GM18526 (cell line): ENCODE measurements around the gene NDUFA5.

Experiments
- POLR2A ChIP-seq: IDR thresholded peaks from 3 replicates; pipeline ENCODE4 v1.6.1; 2011; ENCODE audit not compliant: insufficient read length; ENCODE audit errors: extremely low read depth

NDUFA5 gene

DNA sequence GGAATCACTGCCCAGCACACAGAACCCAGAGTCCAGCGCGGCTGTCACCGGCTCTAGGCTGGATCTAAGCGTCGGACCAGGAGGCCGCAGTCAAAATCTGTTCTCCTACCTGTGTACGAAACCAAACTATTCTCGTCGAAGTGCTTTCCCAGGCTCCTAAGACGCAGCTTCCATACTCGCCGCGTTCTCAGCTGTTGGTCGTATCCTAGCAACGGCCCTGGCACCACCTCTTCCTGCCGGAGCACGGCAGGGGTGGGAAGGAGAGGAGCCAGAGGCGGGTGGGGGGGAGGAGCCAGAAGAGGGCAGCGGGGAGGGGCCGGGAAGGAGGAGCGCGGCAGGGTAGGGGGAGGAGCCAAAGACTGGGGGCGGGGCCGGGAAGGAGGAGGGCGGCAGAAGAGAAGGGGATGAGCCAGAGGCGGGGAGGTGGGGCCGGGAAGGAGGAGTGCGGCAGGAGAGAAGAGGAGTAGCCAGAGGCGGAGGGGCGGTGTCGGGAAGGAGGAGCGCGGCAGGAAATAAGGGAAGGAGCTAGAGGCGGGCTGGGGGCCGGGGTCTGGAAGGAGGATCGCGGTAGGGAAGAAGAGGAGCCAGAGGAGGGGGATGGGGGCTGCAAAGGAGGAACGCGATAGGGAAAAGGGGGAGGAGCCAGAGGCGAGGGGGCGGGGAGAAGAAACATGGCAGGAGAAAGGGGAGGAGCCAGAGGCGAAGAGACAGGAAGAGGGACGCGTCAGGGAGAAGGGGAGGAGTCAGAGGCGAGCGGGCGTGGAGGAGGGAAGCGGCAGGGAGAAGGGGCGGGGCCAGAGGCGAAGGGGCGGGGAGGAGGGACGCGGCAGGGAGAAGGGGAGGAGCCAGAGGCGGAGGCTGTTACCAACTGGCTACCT lies 23.0 kb downstream of the NDUFA5 start, which contains the start of gene IQUB:
Gene IQUB (minus strand): TSS at position 213 of the 878 bp plus-strand sequence. CDS start 22,255 bp downstream, outside the sequence.
- peak; percentile 44 for TF ChIP-seq POLR2A

DNA sequence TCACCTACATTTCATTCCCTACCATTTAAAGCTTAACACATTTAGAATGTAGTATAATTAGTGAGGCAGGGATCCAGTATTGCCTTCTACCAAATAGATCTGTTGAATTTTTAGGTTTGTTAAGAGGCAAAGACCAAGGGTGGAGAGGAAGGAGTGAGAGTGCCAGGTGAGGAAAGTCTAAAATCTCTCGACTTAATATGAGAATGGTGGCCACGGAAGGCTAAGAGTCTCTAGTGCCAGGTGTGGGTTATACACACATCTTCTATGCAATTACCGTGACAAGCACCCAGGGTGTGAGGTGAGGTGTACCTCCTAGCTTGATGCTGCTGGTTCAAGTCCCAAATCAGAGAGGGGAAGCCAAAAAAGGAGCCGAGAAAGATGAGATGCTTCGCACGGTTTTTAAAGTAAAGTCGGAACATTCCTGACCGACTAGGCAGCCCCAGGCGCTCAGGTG lies 23.7 kb downstream of the NDUFA5 start:
- TF ChIP-seq POLR2A, result no peak

DNA sequence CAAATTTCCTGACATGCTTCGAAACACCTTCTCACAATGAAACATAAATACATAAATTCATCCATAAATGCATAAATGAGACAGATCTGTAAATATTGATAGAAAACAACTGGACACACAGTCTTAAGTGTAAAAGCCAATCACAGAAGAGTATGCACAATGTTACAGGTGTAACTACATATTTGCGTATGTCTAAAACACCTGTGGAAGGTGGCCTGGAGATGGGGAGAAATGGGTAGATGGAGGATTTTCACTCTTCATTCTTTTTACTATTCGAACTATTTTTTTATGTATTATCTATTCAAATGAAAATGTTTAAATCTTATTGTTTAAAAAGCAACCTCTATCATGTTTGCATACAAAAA lies 24.1 kb downstream of the NDUFA5 start:
- no peak for TF ChIP-seq POLR2A

DNA sequence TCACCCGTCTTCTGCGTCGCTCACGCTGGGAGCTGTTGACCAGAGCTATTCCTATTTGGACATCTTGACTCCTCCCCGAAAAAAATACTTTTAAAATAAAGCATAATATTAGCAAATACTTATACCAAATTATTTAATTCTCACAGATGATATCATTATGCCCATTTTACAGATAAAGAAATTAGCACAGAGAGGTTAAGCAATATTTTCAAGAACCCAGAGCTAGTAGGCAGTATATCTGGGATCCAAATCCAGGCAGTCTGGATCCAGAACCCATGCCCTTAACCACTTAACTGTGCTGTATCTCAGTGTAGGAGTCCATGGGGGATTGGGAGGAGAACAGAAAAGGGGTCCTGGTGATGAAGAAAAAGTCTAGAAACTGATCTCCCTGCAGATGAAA lies 29.4 kb downstream of the NDUFA5 start:
- no peak for TF ChIP-seq POLR2A

DNA sequence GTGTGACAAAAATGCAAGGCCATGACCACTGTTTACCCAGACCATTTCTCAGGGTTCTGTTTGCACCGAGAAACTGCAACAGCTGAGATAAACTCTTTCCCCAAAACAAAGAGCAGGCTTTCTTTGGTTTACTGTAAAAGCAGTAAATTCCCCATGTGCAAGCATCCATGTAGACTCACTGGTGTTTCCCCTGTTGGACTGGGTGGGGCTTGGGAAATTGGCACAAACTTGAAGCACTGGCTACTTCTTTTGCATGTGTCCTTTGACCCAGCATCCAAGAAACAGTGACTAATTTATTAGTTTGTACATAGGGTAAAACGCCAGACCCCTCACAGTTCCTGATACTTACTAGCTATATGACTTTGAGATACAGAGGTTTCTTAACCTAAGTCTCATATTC lies 35.6 kb downstream of the NDUFA5 start:
- TF ChIP-seq POLR2A, result no peak

DNA sequence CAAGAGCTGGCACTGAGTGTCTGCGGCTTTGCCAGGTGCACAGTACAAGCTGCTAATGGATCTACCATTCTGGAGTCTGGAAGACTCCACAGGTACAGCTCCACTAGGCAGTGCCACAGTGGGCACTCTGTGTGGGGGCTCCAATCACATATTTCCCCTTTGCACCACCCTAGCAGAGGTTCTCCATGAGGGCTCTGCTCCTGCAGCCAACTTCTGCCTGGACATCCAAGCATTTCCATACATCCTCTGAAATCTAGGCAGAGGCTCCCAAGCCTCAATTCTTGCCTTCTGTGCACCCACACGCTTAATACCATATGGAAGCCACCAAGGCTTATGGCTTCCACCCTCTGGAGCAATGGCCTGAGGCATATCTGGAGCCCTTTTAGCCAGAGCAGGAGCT lies 52.4 kb downstream of the NDUFA5 start:
- no peak for TF ChIP-seq POLR2A

DNA sequence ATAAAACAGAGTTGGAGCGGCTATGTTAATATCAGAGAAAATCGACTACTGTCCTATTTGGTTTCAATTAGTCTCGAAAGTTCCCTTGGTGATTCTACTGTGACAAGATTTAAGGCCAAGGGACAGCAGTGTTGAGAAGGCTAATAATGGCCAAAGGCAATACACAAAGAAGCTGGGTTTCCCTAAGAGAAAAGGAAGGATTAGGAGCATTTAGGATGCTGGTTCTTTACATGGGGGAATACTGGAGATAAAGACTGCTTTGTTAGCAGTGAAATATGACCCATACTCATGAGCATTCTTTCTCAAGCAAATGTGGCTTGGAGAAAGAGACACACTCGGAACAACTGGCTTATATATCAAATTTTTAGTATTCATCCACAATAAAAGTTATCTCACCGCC lies 55.4 kb downstream of the NDUFA5 start:
- no peak for TF ChIP-seq POLR2A

DNA sequence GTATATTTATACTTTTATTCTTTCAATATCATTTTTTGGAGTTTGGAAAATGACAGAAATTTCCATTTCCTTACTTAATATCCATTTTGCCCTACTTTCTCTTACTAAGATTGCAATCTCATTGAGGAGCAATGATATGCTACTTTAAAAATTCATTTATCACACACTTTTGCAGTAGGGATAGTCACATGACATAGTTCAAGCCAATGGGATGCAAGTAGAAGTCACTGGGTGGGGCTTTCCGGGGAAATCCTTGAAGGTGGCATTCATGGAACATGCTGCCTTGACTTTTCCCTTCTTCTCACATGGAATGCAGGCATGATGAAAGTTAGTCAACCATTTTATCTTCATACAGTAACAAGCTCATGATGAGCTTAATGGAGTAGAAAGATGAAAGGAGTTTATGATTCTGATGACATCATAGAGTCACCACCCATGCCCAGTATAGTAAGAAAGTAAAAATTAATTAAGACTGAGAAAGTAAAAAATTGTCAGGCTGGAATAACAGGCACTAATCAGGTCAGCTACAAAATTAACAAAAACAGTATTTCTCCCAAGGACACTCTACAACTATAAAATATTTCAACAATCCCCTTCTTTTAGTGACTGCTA lies 56.6 kb downstream of the NDUFA5 start:
- no peak for TF ChIP-seq POLR2A

DNA sequence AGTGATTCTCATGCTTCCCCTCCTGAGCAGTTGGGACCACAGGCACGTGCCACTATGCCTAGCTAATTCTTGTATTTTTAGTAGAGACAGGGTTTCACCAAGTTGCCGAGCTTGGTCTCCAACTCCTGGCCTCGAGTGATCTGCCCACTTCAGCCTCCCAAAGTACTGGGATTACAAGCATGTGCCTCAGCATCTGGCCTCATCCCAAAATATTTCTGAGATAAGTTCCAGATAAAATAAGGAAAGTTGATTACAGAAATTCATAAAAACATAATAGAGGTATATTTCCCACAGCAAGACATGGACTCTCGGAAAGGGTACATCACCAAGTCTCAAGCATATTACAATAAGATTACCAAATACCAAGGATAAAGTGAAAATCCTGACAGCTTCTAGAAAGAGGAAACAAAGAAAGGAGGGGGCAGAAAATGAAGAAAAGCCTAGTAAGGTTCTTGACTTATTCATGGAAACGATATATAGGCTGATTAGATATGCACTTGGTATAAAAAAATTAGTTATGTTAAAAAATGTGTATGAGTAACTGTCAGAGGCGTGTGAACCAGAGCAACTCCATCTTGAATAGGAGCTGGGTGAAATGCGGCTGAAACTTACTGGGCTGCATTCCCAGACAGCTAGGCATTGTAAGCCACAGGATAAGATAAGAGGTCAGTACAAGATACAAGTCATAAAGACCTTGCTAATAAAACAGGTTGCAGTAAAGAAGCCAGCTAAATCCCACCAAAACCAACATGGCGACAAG lies 58.2 kb downstream of the NDUFA5 start:
- no peak for TF ChIP-seq POLR2A

DNA sequence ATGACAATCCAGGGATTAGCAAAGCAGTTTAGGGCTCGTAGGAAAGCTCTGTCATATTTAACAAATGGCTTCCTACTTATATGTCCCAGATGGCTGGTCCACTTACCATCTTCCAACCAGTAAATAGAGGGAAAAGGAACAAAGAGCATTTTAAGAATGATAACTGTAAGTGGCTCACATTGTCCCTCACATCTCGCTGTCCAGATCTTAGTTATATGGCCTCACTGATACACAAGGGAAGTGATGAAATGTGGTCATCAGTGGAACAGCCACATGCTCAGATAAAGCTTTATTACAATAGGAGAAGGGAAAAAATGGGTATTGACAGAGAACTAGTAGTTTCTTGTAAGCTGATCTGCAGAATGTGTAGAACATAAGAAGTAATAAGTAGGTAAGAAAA lies 59.0 kb downstream of the NDUFA5 start:
- TF ChIP-seq POLR2A, result no peak

DNA sequence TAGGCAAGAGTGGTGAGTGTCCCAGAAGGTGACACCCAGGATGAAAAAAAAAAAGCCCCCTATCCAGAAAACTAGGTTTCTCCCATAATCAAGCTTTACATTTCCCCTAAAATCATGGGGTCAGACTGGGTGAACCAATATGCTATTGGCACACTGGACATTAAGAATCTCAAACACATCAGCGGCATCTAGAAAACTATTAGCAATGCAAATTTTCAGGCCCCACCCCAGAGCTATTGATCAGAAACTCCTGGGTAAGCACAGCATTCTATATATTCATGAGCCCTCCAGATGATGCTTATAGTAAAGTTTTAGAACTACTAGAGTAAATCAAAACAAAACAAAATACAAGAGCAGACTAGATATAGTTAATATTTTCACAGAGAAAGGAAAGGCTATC lies 59.6 kb downstream of the NDUFA5 start:
- TF ChIP-seq POLR2A, result no peak

DNA sequence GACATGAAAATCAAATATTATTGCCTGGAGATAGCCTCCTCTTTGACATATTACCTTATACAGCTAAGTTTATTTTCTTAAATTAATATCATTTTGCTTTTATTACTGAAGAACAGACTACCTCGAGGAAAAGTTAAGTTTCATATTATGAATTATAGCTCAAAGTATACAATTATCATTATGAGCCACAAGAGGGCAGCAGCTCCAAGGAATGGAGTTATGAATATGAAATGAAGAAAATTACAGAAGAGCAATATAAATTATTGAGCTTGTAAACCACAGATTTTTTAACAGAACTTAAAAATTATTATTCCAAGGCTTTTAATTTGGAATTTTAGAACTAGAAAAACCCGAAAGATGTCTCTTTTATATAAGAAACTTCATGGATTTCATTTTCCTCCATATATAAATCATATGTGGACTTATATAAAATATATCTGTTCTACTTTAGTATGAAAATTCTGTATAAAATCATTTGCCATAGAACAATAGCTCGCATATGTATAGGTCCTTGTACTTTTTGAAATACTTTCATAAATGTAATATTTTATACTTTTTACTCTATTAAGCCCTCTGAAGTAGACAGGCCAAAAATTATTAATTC lies 63.3 kb downstream of the NDUFA5 start:
- TF ChIP-seq POLR2A, result no peak

DNA sequence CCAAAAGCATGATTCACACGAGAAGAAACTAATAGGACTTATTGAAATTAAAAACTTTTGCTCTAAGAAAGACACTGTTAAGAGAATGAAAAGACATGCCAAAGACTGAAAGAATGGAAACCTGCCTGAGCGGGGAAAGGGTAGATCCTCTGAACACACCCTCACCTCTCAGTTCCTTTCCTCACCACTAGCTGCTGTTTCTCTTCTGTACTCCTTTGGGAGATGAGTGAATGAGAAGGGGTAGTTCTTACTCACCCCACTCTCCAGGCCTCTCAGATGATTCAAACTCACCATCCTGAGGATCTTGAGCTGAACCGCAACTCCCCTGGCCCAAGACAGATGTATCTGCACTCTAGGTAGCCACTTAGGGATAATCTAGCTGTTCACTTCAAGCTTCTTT lies 65.1 kb downstream of the NDUFA5 start:
- no peak for TF ChIP-seq POLR2A
